ENCODE data around the gene LNX1.

LNX1 gene

GRCh38 chr4:53538756-53539155 is 52.5 kb downstream of the LNX1 start:
- in situ Hi-C loops (cut with HindIII; ENCODE audit: low sequenced_read_pairs), result no loop called here
- TF ChIP-seq, protein P1, sequence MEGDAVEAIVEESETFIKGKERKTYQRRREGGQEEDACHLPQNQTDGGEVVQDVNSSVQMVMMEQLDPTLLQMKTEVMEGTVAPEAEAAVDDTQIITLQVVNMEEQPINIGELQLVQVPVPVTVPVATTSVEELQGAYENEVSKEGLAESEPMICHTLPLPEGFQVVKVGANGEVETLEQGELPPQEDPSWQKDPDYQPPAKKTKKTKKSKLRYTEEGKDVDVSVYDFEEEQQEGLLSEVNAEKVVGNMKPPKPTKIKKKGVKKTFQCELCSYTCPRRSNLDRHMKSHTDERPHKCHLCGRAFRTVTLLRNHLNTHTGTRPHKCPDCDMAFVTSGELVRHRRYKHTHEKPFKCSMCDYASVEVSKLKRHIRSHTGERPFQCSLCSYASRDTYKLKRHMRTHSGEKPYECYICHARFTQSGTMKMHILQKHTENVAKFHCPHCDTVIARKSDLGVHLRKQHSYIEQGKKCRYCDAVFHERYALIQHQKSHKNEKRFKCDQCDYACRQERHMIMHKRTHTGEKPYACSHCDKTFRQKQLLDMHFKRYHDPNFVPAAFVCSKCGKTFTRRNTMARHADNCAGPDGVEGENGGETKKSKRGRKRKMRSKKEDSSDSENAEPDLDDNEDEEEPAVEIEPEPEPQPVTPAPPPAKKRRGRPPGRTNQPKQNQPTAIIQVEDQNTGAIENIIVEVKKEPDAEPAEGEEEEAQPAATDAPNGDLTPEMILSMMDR (IDR thresholded peaks at IDR 0.05; ENCODE audit: low read depth, low read length), result no peak
- no peak for DNase-seq (ENCODE audit: low read depth, low spot score)
- H3K4me3 ChIP-seq (ENCODE audit: low read depth, low read length), result no peak overlapping the region

GRCh38 chr4:53537606-53538005 is 53.7 kb downstream of the LNX1 start:
- H3K4me3 ChIP-seq (ENCODE audit: low read depth, low read length), result no peak overlapping the region
- in situ Hi-C loops (cut with HindIII; ENCODE audit: low sequenced_read_pairs), result no loop called here
- no peak for DNase-seq (ENCODE audit: low read depth, low spot score)
- TF ChIP-seq, protein P1 (IDR thresholded peaks at IDR 0.05; ENCODE audit: low read depth, low read length), result no peak

DNA sequence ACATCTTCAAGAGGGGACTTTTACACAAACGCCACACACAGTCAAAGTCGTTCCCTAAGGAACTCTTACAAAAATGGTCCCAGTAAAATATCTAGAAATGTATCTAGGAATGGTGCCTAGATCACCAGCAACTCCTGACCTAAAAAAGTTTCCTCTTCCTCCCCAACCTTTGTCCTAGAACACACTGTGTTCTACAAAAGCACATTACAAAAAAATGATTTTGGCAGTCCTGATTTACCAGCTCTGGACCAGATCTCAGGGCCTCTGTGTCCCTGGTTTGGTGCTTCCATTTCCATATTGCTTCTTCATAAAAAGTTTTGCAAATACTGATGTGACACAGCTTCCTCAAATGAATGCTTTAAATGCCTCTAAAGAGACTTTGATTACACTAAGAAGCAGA is 55.0 kb downstream of the LNX1 start:
- H3K4me3 ChIP-seq (ENCODE audit: low read depth, low read length), result no peak overlapping the region
- TF ChIP-seq, protein P1 (IDR thresholded peaks at IDR 0.05; ENCODE audit: low read depth, low read length), result no peak
- in situ Hi-C loops (cut with HindIII; ENCODE audit: low sequenced_read_pairs), result no loop called here
- DNase-seq (ENCODE audit: low read depth, low spot score), result no peak

DNA sequence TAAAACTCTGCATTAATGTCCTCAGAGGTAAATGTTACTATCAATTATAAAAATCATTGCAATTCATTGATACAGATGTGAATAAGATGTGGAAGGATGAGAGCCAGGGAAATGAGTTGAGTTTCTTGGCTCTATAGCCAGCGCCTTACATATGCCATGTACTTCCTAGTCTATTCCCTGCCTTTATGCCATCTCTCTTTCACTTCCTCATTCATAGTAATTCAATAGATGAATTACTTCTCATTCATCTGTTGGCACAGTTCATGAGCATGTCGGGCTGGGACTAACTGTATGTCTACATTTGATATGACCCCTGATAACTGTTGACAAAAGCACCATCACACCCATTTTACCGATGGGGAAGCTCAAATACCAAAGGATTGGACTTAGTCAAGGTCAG is 55.7 kb downstream of the LNX1 start:
- in situ Hi-C loops (cut with HindIII; ENCODE audit: low sequenced_read_pairs), result no loop called here
- TF ChIP-seq, protein P1 (IDR thresholded peaks at IDR 0.05; ENCODE audit: low read depth, low read length), result no peak
- H3K4me3 ChIP-seq (ENCODE audit: low read depth, low read length), result no peak overlapping the region
- DNase-seq (ENCODE audit: low read depth, low spot score), result no peak

GRCh38 chr4:53534684-53535083 is 56.6 kb downstream of the LNX1 start:
- in situ Hi-C loops (cut with HindIII; ENCODE audit: low sequenced_read_pairs), result no loop called here
- H3K4me3 ChIP-seq (ENCODE audit: low read depth, low read length), result no peak overlapping the region
- DNase-seq (ENCODE audit: low read depth, low spot score), result no peak
- TF ChIP-seq, protein P1 (IDR thresholded peaks at IDR 0.05; ENCODE audit: low read depth, low read length), result no peak

DNA sequence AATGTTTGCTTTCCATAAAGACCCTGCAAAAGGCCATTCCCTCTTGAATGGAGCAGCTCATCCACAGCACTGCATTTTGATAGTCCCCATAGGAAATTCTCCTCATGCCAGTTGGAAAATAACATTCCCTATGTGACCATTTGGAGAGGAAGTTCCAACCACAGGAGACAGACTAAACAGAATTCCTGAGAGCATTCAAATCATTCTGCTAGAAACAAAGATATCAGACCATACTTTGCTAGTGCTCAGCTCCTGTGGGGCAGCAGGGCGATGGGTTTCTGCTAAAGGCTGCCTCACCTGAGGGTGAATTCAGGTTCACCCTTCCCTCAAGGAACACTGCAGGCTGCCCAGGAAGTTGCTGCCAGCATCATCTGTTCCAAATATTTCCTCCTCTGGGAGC is 58.8 kb downstream of the LNX1 start:
- TF ChIP-seq, protein P1 (IDR thresholded peaks at IDR 0.05; ENCODE audit: low read depth, low read length), result no peak
- H3K4me3 ChIP-seq (ENCODE audit: low read depth, low read length), result no peak overlapping the region
- peak; percentile 37 for DNase-seq (ENCODE audit: low read depth, low spot score)
- in situ Hi-C loops (cut with HindIII; ENCODE audit: low sequenced_read_pairs), result no loop called here
